Activated gamma-delta T cell treated with anti-CD3 and anti-CD28 coated beads, Interleukin-2, amount 50 U/mL, for 16 hours (primary cell): Measurements from ENCODE around the gene PRRX2.
"Not testable (repeated sequence)": the region's sequence is repeated elsewhere in the genome, so short reads cannot be mapped to it uniquely, and the experiment has no call there.

ENCODE experiments used
- DNase-seq: peaks from one replicate; pipeline ENCODE4 v3.0.0-alpha.2; 2020; ENCODE audit warnings: low read depth

PRRX2 gene

DNA sequence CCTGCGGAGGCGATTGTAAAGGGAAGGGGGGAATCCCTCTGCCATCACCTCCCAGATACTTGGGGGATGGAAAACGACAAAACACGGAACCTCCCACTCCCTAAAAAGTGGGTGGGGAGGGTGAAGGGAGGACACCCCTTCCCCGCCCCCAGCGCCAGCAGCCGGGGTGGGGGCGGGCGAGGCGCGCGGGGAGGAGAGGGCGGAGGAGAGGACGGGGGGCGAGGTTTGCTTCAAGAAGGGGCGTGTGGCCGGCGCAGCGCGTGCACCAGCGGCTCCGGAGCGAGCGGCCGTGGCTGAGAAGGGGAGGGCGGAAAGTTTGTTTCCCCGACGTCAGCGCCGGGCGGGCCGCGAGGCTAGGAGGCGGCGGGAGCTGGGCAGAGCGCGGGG is at the start of gene PRRX2:
Gene PRRX2 (plus strand): TSS at position 259 of the 387 bp plus-strand sequence. CDS start 221 bp downstream, outside the sequence.
- DNase-seq = peak; percentile 15

DNA sequence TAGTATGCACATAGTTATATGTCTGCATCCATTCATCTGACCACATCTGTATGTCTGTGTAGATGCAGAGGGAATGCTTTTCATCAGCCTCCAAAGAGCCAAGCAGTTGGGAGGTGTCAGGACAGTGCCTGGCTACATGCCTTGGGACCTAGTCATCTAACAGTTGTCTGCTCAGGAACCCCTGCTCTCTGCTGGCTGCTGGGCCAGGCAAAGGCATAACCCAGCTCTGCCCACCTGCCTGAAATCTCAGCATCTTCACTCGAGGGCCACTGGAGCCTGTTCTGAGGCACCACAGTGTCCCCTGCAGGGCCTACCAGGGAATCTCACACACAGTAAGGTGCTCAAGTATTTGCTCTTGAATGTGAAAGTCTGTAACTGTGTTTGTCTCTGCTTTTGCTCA is 48.3 kb upstream of the PRRX2 start:
- no peak for DNase-seq

DNA sequence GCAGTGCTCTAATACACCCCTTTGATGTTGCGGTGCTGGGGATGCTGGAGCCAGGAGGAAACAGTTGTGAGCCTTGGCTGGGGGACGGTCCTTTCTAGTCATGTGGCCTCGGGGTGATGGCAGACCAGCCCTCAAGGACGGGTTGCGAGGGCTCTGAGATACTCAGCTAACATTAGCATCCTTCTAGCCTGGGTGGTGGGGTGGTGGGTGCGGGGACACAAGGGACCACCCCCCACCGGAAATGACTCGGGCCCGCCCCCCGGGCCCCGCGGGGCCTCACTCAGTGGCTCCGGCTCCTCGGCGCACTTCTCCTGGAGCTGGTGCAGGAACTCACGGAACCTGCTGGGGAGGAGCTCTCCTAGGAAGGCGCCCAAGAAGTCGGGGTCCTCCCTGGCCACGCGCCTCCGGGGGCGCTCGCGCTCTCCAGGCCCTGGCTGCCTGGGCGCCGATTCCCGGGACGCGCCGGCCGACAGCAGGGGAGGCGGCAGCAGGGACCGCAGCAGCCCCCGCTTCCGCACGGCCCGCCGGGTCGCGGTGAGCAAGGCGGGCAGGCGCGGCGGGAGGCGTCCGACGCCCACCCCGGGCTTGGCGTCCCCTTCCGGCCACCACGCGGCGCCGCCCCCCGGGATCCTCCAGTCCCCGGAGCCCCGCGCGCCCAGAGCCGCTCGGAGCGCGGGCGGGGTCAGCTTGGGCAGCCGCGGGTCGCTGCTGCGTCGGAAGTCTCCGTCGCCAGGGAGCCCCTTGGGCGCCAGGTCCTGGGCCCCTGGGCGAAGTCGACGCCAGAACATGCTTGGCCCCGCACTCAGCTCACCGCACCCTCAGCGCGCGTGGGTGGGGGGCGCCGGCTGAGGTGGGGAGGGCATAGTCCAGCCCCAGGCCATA is 45.4 kb upstream of the PRRX2 start:
- DNase-seq = no peak

DNA sequence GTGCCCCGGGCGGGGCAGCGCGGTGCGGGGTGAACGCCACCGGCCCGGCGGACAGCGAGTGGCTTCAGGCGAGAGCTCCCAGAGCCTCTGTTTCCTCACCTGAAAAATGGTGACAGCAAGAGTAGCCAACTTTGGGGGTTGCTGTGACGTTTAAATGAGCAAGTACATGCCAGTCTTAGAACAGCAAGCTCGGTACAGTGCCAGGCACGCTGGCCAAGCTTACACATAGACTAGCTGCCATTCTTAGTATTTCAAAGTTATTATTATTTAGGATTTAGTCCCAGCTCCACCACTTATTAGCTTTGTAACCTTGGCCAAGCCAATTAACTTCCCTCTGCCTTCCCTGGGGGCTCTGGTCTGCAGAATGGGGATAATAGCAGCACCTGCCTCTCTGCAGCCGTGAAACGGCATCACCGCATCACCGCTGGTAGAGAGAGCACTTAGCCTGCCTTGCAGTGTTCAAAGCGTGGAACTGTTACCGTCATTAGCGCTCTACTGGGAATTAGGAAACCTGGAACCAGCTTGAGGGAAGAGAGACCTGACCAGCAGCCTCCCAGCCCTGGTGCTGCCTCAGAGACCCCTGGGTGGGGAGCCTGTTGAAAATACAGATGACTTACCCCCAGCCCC is 44.7 kb upstream of the PRRX2 start, which contains the start of gene C9orf50:
Gene C9orf50 (minus strand): TSS at position 433 of the 627 bp plus-strand sequence. CDS start 527 bp downstream, outside the sequence.
- DNase-seq = no peak

DNA sequence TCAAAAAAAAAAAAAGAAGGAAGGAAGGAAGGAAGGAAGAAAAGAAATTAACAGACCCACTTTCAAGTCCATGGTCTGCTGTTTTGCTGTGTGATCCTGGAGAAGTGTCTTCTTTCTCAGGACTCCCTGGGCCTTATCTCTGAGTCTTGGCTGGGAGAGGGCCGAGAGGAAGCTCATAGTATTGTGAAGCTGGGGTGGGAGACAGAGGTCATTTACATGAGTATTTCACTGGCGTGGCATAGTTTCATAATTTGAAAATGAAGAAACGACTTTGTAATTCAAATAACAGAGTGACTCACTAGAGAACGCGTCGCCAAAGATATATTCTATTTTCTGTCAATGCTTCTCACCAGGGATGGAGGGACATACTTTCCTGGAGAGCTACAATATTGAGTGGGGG is 42.1 kb upstream of the PRRX2 start:
- no peak for DNase-seq

DNA sequence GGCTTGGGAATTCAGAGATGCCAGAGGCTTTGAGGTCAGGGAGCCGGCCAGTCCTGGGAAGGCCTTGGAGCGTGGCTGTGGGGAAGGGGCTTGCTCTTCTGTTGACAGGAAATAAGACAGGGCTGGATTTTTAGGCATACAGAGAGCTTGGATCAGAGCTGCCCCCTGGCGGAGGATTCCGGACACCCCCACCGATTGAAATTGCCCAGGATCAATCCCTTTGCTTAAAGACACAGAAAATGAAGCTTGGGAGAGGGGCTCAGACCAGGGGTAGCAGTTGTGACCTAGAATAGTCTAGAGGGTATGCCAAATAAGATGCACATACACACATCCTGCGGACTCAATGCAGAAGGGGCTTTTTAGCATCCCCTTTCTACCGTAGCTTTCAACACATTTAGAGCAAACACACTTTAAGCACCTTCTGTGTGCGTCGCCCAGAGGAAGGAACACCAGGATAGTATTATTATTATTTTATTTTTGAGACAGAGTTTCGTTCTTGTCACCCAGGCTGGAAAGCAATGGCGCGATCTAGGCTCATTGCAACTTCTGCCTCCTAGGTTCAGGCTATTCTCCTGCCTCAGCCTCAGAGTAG is 41.2 kb upstream of the PRRX2 start:
- peak; percentile 44 for DNase-seq

DNA sequence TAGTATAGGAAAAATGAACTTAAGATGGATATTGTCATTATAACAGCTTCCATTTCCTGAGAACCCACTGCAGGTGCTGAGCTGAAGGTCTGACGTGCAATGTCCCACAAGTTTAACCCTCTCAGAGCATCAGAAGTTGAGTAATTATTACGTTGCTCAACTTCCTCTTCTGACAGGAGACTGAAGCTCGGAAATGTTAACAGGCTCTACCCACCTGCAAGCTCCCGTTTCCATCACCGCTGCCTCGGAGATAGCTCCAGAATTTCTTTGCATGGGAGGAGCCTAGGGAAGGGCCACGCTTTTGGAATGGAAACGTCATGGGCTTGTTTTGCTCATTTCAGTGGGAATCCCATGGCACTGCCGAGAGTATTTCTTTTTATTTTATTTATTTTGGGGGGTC is 40.5 kb upstream of the PRRX2 start:
- no peak for DNase-seq

DNA sequence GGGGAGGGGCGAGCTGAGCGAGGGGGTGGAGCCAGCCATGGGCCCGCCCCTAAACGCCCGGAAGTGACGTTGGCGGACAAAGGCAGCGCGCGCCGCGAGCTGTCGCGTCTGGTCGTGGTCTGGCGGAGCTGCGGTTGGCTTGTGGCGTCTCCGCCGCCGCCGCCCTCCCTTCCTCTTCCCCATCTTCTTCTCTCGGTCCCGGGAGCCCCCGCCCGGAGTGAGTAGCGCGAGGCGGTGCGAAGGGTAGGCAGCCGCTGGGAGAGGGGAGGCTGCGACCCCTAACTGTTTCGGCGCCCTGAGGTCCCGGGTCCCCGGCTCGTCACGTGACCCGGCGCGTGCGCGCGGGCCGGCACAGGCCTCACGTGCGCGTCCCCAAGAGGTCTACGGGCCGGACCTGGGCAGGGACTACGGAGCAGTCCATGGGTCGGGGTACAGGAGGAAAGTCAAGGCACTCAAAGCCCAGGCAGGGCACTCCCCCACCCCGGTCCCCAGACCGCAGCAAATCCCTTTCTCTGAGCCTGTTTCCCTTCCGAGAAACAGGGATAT is 39.3 kb upstream of the PRRX2 start, which contains the start of gene NTMT1:
Gene NTMT1 (plus strand): TSS at position 85 of the 546 bp plus-strand sequence. CDS start 6,541 bp downstream, outside the sequence.
- DNase-seq = peak; percentile 84

DNA sequence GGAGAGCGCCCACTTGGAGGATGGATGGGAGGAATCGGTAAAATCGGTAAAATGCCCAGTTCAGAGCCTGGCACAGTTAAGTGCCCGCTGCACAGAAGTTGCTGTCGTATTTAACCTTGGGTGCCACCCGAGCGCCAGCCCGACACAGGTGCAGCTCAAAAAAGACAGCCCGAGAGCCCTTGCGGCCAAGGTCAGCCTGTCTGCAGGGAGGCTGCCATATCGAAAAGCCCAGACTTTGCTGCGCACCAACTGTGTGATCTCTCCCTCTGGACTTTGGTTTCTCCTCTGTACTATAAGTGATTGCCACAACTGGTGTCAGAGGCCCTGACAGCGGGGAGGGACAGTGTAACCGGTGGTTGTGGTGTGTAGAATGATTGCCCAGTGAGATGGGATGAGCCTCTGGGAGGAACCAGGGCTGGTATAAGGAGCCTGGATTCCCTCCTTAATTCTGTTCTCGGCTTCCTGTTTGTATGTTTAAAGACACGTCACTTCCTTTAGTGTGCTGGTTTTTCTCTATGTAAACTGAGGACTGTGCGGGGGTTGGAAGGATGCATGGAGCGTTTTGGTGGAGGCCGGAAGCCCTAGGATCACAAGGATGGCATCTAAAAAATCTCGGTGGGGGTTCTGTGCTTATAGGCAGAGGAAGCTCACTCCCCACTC is 38.7 kb upstream of the PRRX2 start:
- no peak for DNase-seq

DNA sequence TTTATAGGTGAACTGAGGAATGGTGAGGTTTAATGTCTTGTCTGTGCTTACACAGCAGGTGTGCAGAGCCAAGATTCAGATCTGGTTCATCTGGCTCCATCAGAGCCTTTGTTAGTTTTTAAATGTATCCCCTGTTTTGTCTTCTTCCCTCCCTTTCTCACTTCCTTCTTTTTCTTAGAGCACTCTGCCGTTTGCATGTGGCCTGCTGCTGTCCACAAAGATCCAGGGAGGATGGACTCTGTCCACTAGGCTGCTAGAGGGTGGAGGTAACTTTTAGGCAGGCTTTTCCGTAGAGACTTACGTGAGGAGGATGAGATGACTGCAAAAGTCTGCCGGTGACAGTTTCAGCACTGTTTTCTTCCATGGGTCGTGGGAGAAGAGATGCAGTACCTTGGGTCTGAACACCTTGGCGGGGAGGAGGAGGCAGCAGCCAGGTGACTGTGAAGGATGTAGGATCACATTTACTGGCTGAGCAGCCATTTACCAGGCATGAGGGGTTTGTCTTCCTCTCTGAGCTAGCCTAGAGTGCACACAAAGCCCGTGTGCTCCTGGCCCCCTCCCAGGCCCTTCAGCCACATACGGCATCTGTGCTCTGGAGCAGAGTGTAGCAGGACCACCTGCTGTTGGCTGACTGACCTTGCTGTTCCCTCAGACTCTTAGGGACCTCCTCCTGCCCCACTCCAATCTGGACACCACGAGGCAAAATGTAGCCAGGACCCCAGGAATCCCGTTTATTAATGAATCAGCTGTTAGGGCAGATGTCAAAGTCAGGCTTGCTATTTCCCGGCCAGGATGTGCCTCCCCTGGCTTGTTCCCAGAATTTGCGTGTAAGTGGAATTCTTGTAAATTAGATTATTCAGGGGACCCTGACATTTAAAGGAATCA is 37.6 kb upstream of the PRRX2 start:
- no peak for DNase-seq

DNA sequence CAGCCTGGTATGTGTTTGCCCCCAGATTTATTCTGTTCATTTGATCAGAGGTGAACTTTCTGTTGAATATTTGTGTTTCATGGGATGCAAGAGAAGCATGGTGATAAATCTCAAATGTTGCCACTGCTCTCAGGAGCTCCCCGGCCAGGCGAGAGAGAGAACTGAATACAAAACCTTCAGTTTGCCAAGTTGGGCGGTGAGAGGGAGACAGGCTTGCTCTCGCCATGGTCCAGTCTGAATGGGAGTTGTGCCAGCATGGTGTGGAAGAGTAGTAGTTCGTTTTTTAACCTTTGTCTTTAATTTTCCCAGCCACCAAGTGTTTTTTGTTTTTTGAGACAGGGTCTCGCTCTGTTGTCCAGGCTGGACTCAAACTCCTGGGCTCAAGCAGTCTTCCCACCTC is 36.7 kb upstream of the PRRX2 start:
- DNase-seq = no peak

DNA sequence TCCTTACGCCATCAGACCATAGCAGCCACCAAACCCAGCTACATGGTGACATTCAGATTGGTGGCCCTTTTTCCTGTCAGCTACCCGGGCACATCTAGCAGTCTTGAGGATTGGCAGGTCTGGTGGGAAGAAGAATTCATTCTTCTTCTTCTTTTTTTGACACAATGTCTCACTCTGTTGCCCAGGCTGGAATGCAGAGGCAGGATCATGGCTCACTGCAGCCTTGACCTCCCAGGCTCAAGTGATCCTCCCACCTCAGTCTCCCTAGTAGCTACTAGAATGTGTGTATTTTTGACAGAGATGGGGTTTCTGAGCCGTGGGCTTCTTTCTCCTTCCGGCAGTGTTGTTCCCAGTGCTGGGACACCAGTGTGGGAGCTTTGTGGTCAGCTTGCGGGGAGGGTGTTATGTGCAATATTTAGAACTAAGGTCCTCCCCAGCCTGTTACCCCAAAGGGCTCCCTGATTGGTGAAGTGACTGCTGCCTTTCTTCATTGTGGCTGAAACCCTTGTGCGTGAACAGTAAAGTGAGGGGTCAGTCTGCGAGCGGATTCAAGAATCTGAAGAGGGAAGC is 36.1 kb upstream of the PRRX2 start:
- no peak for DNase-seq

DNA sequence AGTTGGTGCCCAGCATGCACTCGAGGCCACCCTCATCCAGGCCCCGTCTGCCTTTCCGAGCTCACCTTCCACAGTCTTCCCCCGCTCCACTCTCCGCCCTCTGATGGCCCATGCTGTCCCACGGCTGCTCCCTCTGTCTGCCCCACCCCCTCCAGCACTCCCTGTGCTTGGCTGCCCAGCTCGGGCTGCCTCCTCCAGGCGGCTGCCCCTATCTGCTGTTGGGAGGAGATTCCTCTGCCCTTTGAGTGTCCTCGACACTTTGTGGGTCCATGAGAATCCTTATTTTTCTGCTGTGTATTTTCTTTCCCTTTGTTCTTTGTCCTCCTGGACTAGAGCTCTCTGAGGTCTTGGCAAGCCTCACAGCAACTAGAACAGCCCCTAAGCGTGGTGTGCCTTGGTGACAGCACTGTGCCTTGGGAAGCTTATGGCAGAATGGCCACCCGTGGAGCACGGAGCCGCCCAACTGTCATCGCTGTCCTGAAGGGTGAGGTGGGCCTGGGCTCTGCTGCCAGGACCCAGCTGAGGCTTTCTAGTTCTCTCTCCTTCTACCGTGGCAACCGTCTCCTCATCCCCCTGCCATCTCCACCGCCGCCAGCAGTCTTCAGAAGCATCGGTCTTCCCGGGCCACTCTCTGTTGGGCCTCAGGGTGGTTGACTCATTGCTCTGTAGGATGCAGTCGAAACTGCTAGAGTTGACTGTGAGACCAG is 34.3 kb upstream of the PRRX2 start:
- DNase-seq = no peak

DNA sequence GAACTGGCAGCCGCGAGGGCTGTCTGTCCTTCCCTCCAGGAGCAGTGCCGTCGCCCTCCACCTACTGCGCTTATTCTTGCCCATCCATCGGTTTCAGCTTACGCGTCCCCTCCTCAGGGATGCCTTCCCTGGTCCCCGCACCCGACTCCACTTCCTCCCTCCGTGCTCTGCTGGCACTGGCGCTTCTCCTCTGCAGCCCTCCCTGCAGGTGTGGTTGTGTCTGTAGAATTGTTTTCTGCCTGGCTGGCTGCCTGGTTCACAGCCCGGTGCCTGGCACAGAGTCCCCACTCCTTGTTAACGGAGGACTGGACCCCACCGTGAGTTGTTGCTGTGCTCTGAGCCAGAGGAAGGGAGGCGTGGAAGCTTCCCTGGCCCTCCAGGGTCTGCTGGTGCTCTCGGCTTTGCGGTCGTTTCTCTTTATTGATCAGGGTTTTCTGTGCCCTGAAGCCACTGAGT is 33.7 kb upstream of the PRRX2 start:
- DNase-seq = no peak

DNA sequence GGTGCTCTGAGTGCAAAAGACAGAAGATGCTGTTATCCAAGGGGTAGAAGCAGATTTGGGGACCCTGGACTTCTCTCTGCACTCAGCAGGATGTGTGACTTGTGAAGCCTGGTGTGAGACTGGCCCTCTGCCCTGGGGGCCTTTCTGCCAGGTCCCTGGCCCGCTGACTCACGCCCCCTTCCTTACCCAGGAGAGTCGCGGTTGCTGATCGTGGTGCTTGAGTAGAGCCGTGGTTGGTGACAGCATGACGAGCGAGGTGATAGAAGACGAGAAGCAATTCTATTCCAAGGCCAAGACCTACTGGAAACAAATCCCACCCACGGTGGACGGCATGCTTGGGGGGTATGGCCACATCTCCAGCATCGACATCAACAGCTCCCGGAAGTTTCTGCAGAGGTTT is 33.0 kb upstream of the PRRX2 start:
- DNase-seq = no peak

DNA sequence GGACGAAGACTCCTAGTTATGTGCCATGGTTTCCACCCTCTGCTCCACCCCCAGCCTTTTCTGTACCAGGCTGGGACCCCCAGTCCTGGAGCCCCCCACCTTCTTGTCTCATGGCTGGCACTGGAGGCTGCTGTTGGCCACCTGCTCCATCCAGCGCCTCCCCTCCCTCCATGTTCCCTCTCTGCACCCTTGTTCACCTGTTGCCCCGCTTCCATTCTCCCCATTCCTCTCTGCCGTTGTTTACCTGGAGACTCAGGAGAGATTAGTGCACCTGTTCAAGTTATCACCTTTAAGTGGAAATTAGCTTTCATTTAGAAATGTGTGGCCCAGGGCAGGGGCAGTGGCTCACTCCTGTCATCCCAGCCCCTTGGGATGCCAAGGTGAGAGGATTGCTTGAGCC is 32.2 kb upstream of the PRRX2 start:
- no peak for DNase-seq

DNA sequence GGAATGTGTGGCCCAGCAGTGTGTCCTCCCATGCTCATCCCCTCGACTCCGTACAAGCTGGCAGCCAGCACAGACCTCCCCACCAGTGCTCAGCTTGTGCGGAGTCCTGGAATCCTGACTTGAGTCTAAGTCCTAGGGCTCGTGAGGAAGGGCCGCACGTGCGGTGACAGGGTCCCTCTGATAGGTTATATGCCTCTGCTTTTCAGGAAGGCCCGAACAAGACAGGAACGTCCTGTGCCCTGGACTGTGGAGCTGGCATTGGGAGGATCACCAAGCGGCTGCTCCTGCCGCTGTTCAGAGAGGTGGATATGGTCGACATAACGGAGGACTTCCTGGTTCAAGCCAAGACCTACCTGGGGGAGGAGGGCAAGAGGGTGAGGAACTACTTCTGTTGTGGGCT is 31.6 kb upstream of the PRRX2 start:
- DNase-seq = no peak

DNA sequence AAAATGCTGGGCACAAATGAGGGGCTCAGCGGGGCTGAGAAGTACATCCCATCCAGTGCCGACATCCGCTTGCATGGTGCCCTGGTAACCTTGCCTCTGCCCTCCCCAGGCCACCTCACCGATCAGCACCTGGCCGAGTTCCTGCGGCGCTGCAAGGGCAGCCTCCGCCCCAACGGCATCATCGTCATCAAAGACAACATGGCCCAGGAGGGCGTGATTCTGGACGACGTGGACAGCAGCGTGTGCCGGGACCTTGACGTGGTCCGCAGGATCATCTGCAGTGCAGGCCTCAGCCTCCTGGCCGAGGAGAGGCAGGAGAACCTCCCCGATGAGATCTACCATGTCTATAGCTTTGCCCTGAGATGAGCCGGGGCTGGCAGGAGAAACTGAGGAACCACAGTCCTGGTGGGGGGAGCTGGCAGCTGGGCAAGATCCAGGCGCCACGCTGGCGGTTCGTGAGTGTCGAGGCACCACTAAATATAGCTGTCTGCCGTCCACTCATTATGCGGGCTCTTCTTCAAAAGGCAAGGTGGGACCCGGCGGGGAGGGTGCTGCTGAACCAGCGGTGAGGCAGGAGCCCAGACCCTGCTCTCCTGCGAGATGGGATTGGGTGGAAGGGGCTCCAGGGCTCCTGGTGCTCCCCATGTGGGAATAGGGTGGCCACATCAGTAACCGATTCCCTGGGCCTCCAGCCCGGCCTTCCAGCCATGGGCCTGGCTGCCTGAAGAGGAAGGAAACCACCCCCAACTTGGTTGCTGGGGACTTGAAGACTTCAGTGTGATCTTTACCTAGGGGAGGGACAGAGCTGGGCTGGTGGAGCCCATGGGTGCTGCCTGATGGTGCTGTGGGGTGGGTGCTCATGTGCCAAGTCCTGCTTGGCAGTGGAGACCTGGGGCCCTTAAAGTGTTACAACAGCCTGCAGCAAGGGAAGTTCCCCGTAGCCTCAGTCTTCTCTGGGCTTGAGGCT is 30.1 kb upstream of the PRRX2 start:
- no peak for DNase-seq

DNA sequence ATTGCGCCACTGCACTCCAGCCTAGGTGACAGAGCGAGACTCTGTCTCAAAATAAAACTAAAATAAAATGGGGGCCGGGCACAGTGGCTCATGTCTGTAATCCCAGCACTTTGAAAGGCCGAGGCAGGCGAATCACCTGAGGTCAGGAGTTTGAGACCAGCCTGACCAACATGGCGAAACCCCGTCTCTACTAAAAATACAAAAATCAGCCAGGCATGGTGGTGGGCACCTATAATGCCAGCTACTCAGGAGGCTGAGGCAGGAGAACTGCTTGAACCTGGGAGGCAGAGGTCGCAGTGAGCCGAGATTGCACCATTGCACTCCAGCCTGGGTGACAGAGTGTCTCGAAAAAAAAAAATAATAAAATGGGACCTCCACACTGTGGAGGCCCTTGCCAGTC is 29.1 kb upstream of the PRRX2 start:
- not testable (repeated sequence) for DNase-seq
